ENCODE measurements around the gene MAPK8.

Gene MAPK8

DNA sequence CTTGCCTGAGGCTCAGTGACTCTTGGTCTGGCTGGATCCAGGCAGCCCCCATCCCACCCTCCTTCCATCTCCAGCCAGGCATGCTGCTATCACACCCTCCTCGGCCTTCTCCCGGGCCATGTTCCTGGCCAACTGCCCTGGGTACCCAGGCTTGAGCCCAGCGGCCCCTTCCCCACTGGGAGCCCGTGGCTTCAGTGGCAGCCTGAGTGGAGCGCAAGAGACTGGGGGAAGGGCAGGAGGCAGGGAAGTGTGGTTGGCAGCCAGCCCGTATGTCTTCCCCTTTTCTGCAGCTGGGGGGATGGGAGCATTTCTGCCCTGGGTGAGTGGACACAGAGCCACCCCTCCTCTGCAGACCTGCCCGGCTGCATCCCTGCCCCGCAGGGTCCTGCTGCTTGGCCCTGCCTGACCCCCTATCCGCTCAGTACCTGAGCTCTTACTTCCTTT lies 149.9 kb downstream of the MAPK8 start:
- FAIRE-seq (no peak), DNase-seq (ENCODE audit: insufficient read length, low spot score) (no peak)

DNA sequence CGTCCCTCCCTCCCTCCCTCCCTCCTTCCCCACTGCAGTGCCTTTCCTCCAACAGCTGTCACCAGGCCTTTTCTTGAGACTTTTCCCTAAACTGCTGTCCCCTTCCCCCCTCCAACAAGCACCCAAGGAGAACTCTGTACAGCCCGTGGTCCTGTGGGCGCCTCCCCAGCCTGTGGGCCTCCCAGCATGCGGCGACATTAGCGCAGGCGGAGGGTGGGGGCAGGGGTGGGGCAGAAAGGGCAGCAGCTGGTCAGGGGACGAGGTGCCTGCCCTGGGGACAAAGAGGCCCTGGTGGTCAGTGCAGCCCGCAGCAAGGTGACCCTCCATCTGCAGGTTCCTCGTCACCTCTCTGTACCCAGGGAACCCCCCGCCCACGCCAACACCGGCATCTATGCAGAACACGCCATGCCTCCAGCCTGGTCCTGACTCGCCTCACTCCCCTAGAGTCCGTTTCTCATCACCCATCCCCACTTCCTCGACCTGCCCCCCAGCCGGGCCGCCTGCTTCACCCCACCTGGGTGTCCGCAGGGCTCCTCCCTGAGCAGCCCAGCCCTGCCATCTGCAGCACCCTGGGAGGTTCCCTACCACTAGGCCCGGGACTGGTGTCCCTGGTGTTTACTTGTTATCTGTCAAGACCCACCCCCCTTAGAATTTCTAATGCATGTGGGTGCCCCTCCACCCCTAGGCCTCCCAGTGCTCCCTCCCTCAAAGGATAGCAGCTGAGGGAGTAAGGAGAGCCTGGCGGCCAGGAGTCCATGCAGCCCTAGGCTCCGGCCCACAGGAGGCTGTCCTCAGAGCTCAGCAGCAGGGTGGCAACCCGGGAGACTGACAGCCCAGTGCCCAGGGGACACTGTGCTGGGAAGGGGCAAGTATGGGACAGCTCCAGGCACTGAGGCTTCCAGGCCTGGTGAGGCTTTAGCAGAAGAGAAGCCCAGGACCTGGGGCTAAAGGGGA lies 150.6 kb downstream of the MAPK8 start:
- DNase-seq (ENCODE audit: insufficient read length, low spot score) (no peak), FAIRE-seq (no peak)
- TF ChIP-seq, protein P1, sequence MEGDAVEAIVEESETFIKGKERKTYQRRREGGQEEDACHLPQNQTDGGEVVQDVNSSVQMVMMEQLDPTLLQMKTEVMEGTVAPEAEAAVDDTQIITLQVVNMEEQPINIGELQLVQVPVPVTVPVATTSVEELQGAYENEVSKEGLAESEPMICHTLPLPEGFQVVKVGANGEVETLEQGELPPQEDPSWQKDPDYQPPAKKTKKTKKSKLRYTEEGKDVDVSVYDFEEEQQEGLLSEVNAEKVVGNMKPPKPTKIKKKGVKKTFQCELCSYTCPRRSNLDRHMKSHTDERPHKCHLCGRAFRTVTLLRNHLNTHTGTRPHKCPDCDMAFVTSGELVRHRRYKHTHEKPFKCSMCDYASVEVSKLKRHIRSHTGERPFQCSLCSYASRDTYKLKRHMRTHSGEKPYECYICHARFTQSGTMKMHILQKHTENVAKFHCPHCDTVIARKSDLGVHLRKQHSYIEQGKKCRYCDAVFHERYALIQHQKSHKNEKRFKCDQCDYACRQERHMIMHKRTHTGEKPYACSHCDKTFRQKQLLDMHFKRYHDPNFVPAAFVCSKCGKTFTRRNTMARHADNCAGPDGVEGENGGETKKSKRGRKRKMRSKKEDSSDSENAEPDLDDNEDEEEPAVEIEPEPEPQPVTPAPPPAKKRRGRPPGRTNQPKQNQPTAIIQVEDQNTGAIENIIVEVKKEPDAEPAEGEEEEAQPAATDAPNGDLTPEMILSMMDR (IDR thresholded peaks at IDR 0.05; ENCODE audit: insufficient read depth, missing control alignments), result no peak

More for the DNA sequence above, 149.9 kb downstream of the MAPK8 start:
- TF ChIP-seq, protein P1 (IDR thresholded peaks at IDR 0.05; ENCODE audit: insufficient read depth, missing control alignments), result no peak

DNA sequence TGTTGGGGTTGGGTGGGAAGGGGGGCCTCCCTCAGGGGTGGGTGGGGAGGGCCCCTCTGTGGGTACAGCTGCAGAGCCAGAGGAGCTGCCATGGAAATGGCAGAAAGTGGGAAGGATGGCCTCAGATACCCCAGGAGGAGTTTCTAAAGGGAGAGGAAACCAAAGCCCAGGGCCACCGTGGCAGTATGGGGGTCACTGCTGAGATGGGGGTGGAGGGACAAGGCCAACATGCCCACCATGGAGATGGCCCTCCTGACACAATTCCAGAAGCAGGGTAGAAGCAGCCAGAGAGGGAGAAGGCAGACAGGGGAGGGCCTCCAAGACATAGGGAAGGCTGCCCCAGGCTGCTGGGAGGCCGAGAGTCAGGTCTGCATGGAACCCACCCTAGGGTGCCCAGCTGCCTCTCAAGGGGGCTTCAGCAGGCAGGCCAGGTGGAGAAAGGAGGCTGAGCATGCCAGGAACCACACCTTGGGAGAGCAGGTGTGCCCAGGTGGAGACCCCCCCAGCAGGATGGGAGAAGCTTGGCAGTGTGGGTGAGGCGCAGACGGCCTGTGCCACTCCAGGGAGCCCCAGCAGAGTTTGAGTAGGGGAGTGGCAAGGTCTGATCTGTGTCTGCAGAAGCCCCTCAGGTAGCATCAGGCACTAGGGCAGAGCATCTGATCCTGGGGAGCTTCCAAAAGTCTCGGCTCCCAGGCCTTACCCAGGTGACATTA lies 151.6 kb downstream of the MAPK8 start:
- FAIRE-seq (no peak), DNase-seq (ENCODE audit: insufficient read length, low spot score) (no peak)
- TF ChIP-seq, protein P1 (IDR thresholded peaks at IDR 0.05; ENCODE audit: insufficient read depth, missing control alignments), result no peak

DNA sequence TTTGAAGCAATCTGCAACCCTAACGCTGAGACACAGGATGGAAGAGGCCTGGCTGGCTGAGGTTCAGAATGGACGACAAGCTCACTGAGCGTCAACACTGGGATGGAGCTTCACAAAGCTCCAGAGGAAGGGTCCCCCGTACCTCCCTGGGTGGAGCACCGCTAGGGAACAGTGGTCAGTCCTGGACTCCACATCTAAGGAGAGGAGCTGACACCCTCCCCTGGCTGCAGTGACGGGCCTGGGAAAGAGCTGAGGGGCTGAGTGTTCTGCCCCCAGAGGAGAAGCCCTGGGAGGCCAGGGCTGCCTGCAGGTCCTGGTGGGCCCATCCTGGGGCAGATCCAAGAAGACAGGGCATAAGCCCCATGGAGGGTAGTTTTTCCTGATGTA lies 152.2 kb downstream of the MAPK8 start:
- DNase-seq (ENCODE audit: insufficient read length, low spot score), result no peak
- TF ChIP-seq, protein P1 (IDR thresholded peaks at IDR 0.05; ENCODE audit: insufficient read depth, missing control alignments), result no peak
- no peak for FAIRE-seq

DNA sequence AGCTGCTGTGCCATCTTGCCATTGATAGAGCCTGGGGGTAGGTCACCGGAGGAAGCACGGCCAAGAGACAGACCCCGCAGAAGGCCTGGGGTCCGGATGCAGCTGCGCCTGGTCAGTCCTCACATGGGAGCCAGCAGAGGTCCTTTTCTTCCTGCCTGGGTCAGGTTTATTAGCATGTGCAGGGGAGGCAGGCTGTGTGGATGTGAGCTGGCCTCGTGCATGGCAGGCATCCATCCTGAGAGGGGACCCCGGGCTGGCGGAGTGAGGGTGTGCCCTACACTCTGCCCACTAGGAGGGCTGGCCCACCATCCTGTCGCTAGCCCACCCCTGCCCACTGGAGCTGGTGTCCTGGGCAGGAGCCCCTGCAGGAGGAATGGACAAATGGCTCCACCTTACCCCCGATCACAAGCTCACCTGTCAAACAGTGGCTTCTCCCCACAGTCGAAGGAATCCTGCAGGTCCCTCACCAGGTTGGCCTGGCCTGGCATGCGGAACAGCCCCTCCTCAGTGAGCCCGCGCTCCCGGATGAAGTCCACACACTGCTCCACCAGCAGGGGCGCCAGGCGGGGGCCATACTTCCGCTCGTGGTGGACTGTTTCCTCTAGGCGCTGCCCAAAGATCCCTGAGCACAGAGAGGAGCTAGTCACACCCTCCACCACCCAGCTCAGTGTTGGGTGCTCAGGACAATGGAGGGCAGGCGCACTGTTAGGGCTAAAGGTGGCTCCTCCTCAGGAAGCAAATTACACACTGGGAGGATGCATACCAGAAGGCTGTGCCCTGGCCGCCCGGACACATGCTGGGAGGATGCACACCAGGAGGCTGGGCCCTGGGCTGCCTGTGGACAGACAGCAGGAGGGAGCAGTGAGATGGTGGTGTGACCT lies 153.0 kb downstream of the MAPK8 start:
- TF ChIP-seq, protein P1 (IDR thresholded peaks at IDR 0.05; ENCODE audit: insufficient read depth, missing control alignments), result no peak
- DNase-seq (ENCODE audit: insufficient read length, low spot score) (no peak), FAIRE-seq (no peak)

DNA sequence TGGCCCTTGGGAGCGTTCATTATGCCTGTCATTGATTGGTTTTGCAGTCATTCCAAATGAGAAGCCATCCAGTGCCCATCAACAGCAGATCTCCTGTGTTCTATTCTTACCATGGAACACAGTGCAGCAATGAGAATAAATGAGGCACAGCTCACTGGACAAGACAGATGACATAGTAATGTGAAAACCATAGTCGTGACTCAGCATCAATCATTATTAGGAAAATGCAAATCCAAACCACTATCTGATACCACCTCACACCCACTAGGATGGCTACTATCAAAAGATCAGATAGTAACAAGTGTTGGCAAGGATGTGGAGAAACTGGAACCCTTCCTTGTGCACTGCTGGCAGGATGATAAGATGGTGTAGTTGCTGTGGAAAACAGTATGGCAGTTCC lies 153.7 kb downstream of the MAPK8 start:
- TF ChIP-seq, protein P1 (IDR thresholded peaks at IDR 0.05; ENCODE audit: insufficient read depth, missing control alignments), result no peak
- FAIRE-seq, result no peak
- no peak for DNase-seq (ENCODE audit: insufficient read length, low spot score)

Measured in D721Med (cell line).